Stomach (tissue), 9 donors: Measurements from ENCODE around the gene FAM117A. TPM values are rescaled to one million over a fixed set of nuclear protein-coding genes. Genes with fewer than 3 reads are reported as not detected.
A peak's percentile ranks its signal among the peaks of the same experiment; 100 is the strongest.

Source experiments
- DNase-seq, 2 donors: peaks; one replicate each; pipeline versions ENCODE4 v3.0.0 to v3.0.0-alpha.2; 2013 to 2019
- H3K27ac ChIP-seq, 5 donors: fragments of 200-600 bp in 4 of 5; sonication (generic) in 4 of 5; one replicate each; pipeline ENCODE4 v1.5.1; 2013 to 2019; ENCODE audit warnings: mild to moderate bottlenecking in 1 of 5, moderate library complexity in 1 of 5
- H3K27me3 ChIP-seq, 3 donors: fragments of 200-600 bp; sonication (generic); one replicate each; pipeline ENCODE4 v1.5.1; 2017 to 2019; ENCODE audit warnings: mixed run types in 1 of 3
- H3K36me3 ChIP-seq, 4 donors: fragments of 200-600 bp; sonication (generic); 1 replicate in 3 of 4; 2 replicates in 1 of 4; pipeline ENCODE4 v1.5.1; 2016 to 2019
- H3K4me1 ChIP-seq, 4 donors: fragments of 200-600 bp; sonication (generic); one replicate each; pipeline ENCODE4 v1.5.1; 2016 to 2019
- H3K4me3 ChIP-seq, 4 donors: fragments of 200-600 bp; sonication (generic) in 3 of 4; one replicate each; pipeline ENCODE4 v1.5.1; 2016 to 2019; ENCODE audit warnings: mild to moderate bottlenecking in 1 of 4
- H3K9me3 ChIP-seq, 4 donors: fragments of 200-600 bp; sonication (generic); one replicate each; pipeline ENCODE4 v1.5.1; 2016 to 2019
- EP300 ChIP-seq: sonication (generic); formaldehyde crosslinking; IDR thresholded peaks from one replicate; pipeline ENCODE4 v1.6.1; 2017; ENCODE audit warnings: antibody characterized with exemption
- POLR2A ChIP-seq, 4 donors: fragments of 450-650 bp; IDR thresholded peaks; one replicate each; pipeline ENCODE4 v1.6.1; 2016; ENCODE audit warnings: antibody characterized with exemption in 4 of 4, control low read depth in 2 of 4, mild to moderate bottlenecking in 1 of 4, moderate library complexity in 1 of 4
- POLR2AphosphoS5 ChIP-seq, 3 donors: sonication (generic); formaldehyde crosslinking; IDR thresholded peaks; one replicate each; pipeline ENCODE4 v1.6.1; 2016; ENCODE audit warnings: antibody characterized with exemption in 3 of 3
- WGBS, 5 donors: extraction: QIAGEN DNeasy Blood & Tissue Kit in 3 of 5; methylation state at CpG; one replicate each; pipeline versions ENCODE4 v1.1.5 to v1.1.7; 2013 to 2018; 5-methylcytosine and 5-hydroxymethylcytosine counted together
- intact Hi-C: fragments of 100-400 bp; cut with DNase I; formaldehyde crosslinking; loops from one replicate; pipeline ENCODE4 v1.15.1; 2023; ENCODE audit warnings: low total_unique reads
- polyA plus RNA-seq, 3 donors: library from polyadenylated mRNA; stranded (reverse); fragments of 200-250 nt; gene quantifications; one replicate each; pipeline ENCODE4 v1.2.3, GENCODE V29; 2013
- total RNA-seq, 5 donors: library from RNA; depleted of rRNA; stranded (reverse); fragments of >200 nt; gene quantifications; one replicate each; pipeline versions ENCODE4 v1.1.0 to v1.2.3, GENCODE V29; 2014 to 2016
- TF ChIP-seq, protein P1 (sequence below), 7 experiments: fragments of 450-650 bp in 4 of 7; fragments of 200-600 bp in 3 of 7; sonication (generic) in 3 of 7; IDR thresholded peaks; one replicate each; pipeline ENCODE4 v1.5.1; 2016 to 2019; ENCODE audit warnings: antibody characterized with exemption in 7 of 7, control low read depth in 2 of 7, mild to moderate bottlenecking in 1 of 7
- donor health status: healthy with polysubstance abuse.
- donor health status: Bipolar disorder and iron deficiency.
- donor health status: healthy.

The FAM117A gene
- total and polyA plus RNA-seq, 8 donors = 0.58 to 39.7 (median 6.1) TPM

DNA sequence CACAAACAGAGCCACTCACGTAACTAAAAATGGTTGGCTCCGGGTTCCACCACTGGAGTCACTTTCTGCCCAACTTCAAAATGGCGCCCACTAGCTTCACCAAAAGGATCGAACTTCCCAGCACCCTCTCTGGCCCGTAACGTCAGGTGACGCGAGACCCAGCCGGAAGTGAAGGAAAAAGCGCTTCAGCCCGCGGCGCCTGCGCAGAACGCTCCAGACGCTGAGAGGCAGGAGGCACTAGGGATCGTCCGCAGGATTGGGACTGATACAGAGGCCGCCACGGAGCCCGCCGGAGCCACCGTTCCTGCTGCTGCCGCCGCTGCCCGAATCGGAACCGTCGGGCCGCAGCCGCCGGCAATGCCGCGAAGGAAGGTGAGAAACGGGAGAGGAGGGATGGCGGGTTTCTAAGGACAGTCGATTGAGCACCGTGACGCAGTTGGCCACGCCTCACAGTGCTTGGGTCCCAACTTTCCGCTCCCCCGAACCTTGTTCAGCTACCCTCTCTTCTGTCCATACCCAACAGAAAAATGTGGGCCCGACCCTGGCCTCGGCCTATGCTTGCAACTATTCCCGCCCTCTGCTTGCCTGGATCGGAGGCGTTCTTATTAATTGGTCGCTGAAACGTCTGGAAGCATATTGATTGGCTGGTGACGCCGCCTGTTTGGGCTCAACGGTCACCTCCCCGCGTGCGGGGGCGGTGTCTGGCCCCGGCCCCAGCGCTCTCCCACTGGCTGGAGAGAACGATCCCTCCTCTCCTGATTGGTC lies 24.7 kb upstream of the FAM117A start, which contains the start of gene KAT7:
Gene KAT7 (plus strand): TSS at position 204 of the 765 bp plus-strand sequence. CDS start 154 bp downstream, at position 358.
- no peaks in the 10 kb centered on the region for H3K9me3 ChIP-seq
- intact Hi-C loops = no loop called here
- DNase-seq = peak; percentile 99 to 100
- WGBS, 5 donors = 0 to 1% (median 0%) methylated on average over 46 to 59 of the region's 59 CpGs
- H3K4me1 ChIP-seq = peaks cover 17 to 69% (median 44%) of the 10 kb centered on the region in 4 donors
- no peaks in the 10 kb centered on the region for H3K27me3 ChIP-seq
- peak within 1 kb of the TSS; percentile 95 to 100 (median 100) for H3K27ac ChIP-seq
- peaks cover 8 to 29% (median 25%) of the 10 kb centered on the region in 4 donors for H3K36me3 ChIP-seq
- H3K4me3 ChIP-seq = peak within 1 kb of the TSS; percentile 69 to 98 (median 90)
- TF ChIP-seq EP300 = no peak
- TF ChIP-seq, protein P1, sequence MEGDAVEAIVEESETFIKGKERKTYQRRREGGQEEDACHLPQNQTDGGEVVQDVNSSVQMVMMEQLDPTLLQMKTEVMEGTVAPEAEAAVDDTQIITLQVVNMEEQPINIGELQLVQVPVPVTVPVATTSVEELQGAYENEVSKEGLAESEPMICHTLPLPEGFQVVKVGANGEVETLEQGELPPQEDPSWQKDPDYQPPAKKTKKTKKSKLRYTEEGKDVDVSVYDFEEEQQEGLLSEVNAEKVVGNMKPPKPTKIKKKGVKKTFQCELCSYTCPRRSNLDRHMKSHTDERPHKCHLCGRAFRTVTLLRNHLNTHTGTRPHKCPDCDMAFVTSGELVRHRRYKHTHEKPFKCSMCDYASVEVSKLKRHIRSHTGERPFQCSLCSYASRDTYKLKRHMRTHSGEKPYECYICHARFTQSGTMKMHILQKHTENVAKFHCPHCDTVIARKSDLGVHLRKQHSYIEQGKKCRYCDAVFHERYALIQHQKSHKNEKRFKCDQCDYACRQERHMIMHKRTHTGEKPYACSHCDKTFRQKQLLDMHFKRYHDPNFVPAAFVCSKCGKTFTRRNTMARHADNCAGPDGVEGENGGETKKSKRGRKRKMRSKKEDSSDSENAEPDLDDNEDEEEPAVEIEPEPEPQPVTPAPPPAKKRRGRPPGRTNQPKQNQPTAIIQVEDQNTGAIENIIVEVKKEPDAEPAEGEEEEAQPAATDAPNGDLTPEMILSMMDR (IDR thresholded peaks at IDR 0.05) = peak in 2 of 7 experiments; percentile 15 to 29
- peak; percentile 88 to 96 (median 95) for TF ChIP-seq POLR2AphosphoS5 (IDR thresholded peaks at IDR 0.05)
- TF ChIP-seq POLR2A (IDR thresholded peaks at IDR 0.05) = peak in 1 of 4 donors; percentile 54

DNA sequence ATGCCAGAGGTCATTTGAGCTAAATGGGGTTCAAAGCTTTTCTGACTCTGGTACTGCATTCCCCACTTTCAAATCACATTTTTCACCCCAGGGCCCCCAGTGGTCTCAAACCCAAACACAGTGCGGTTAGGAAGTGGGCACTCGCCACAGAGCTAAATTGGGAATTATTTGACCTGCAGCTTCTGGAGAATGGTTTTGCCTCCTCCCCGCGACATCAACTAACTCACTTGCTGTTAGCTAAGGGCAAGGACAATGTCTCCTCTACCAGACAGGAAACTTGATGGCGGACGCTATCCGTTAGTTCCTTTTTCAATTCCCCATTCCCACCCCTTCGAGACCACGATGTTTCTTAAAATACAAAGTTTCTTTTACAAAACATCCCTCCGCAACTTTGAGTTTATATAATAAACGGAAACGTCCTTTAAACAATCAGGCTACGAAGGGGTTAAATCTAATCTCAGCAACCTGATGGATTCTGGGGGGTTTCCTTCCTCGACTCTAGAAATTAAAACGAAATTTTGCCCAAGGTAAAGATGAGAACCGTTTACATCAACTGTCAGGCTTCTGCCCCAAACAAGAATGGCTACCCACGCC lies 24.1 kb upstream of the FAM117A start:
- intact Hi-C loops = no loop called here
- peak overlapping the region; percentile 33 to 100 (median 100) for H3K27ac ChIP-seq

DNA sequence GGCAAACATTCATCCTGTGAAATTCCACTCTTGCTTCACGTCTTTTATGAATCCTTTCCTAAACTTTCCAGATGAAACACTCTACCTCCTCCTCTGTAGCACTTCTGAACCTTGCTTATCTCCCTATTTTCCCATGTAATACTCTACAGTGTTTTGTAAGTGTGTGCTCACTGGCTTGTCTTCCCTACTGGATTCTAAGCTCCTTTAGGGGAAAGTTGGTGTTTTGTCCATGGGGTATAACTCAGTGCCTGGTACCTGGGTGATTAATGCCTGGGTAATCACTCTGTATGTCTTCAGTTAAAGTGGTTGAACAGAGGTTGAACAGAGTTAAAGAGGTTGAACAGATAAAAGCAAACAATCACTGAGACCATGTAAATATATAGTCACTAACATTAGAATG lies 20.7 kb upstream of the FAM117A start:
- H3K9me3 ChIP-seq = no peaks in the 10 kb centered on the region
- WGBS, 5 donors = 58 to 72% (median 67%) methylated on average over 1 of the region's 1 CpG
- intact Hi-C loops = loop anchor here (5.0 kb wide), 1 partner anchor 77 kb away; the partner anchor contains the start of gene SLC35B1
- no peak for DNase-seq
- no peak for TF ChIP-seq POLR2AphosphoS5 (IDR thresholded peaks at IDR 0.05)
- TF ChIP-seq, protein P1 (IDR thresholded peaks at IDR 0.05) = no peak
- TF ChIP-seq EP300 = no peak
- no peak for TF ChIP-seq POLR2A (IDR thresholded peaks at IDR 0.05)
- no peak overlapping the region for H3K27ac ChIP-seq
- H3K36me3 ChIP-seq = no peaks in the 10 kb centered on the region
- H3K27me3 ChIP-seq = no peaks in the 10 kb centered on the region
- no peak overlapping the region for H3K4me3 ChIP-seq
- peaks cover 16 to 55% (median 30%) of the 10 kb centered on the region in 4 donors for H3K4me1 ChIP-seq

More for the DNA sequence above, 24.1 kb upstream of the FAM117A start:
- no peaks in the 10 kb centered on the region for H3K9me3 ChIP-seq
- H3K27me3 ChIP-seq = no peaks in the 10 kb centered on the region
- DNase-seq = no peak
- H3K4me1 ChIP-seq = peaks cover 23 to 69% (median 44%) of the 10 kb centered on the region in 4 donors
- 3 to 6% (median 3%) methylated on average over 17 of the region's 17 CpGs for WGBS, 5 donors
- H3K36me3 ChIP-seq = peaks cover 7 to 22% (median 18%) of the 10 kb centered on the region in 4 donors
- peak overlapping the region; percentile 69 to 98 (median 90) for H3K4me3 ChIP-seq
- TF ChIP-seq POLR2A (IDR thresholded peaks at IDR 0.05) (no peak), POLR2AphosphoS5 (IDR thresholded peaks at IDR 0.05) (no peak), EP300 (no peak)
- TF ChIP-seq, protein P1 (IDR thresholded peaks at IDR 0.05) = no peak

DNA sequence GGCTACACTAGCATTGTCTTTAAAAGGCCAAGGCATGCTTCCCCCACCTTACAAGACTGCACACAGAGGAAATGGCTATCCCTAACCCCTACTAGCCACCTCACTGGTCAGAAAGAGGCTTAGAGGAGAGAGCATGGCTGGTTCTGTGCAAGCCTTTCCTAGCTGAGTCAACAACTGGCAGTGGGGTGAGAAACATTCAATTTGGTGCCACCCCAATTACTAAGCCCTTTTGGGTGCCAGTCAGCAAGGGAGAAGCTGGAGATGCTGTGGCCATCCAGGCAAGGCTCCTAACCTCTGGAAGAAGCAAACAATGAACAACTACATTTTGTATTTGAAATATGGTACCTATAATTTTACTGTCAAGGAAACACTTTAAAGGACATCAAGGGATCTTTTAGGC lies 19.9 kb upstream of the FAM117A start:
- Histone ChIP-seq H3K9me3 (no peaks in the 10 kb centered on the region), H3K4me1 (peaks cover 18 to 58% (median 34%) of the 10 kb centered on the region in 4 donors), H3K27ac (peak overlapping the region in 4 of 5 donors; percentile 14 to 68 (median 50)), H3K36me3 (no peaks in the 10 kb centered on the region), H3K27me3 (no peaks in the 10 kb centered on the region), H3K4me3 (no peak overlapping the region)
- TF ChIP-seq, protein P1 (IDR thresholded peaks at IDR 0.05) = no peak
- TF ChIP-seq POLR2AphosphoS5 (IDR thresholded peaks at IDR 0.05) = no peak
- TF ChIP-seq EP300 = no peak
- TF ChIP-seq POLR2A (IDR thresholded peaks at IDR 0.05) = no peak
- intact Hi-C loops = loop anchor here (5.0 kb wide), 1 partner anchor 76 kb away; the partner anchor contains the start of gene SLC35B1
- no peak for DNase-seq
